WTC11 (cell line): ENCODE measurements around the gene KIF6. TPM values are rescaled to one million over a fixed set of nuclear protein-coding genes. Genes with fewer than 3 reads are reported as not detected.

Source experiments
- ATAC-seq: fragments of 200-7000 bp; cut with Tn5 transposase; 2 replicates; pipeline ENCODE4 v1.10.0; 2021; ENCODE audit warnings: mild to moderate bottlenecking, moderate library complexity
- CTCF ChIA-PET: fragments of 300-600 bp; sonication (Branson Sonifier 250); formaldehyde crosslinking; loops from one replicate; lab custom pipeline; 2021; ENCODE audit warnings: antibody characterized with exemption; lab: Charles Lee
- POLR2A ChIA-PET: fragments of 350-600 bp; sonication (Branson Sonifier 250); formaldehyde crosslinking; loops from one replicate; lab custom pipeline; 2021; ENCODE audit warnings: antibody characterized with exemption; lab: Charles Lee
- DNase-seq: peaks from one replicate; pipeline ENCODE4 v3.0.0; 2021; ENCODE audit warnings: low spot score
- H3K27ac Mint-ChIP-seq: 2 replicates; pipeline ENCODE4 v1.8.0; 2021; ENCODE audit warnings: mixed read lengths
- H3K27me3 Mint-ChIP-seq: 2 replicates; pipeline ENCODE4 v1.8.0; 2021; ENCODE audit warnings: low read depth, mild to moderate bottlenecking, moderate library complexity, mixed read lengths
- H3K36me3 Mint-ChIP-seq: 2 replicates; pipeline ENCODE4 v1.8.0; 2021; ENCODE audit warnings: mixed read lengths
- H3K4me1 Mint-ChIP-seq: 2 replicates; pipeline ENCODE4 v1.8.0; 2022; ENCODE audit warnings: mixed read lengths
- H3K4me3 Mint-ChIP-seq: 2 replicates; pipeline ENCODE4 v1.8.0; 2021; ENCODE audit warnings: mild to moderate bottlenecking, moderate library complexity, mixed read lengths
- H3K9me3 Mint-ChIP-seq: 2 replicates; pipeline ENCODE4 v1.8.0; 2021; ENCODE audit warnings: mixed read lengths
- GRHL2 ChIP-seq: fragments of 250-450 bp; sonication (Bioruptor Pico); IDR thresholded peaks from 2 replicates; pipeline ENCODE4 v1.8.0; 2022; ENCODE audit warnings: mild to moderate bottlenecking, moderate library complexity; ENCODE audit not compliant: insufficient replicate concordance, severe bottlenecking
- JUN ChIP-seq: sonication (generic); formaldehyde crosslinking; IDR thresholded peaks from 2 replicates; pipeline ENCODE4 v1.8.0; 2023; ENCODE audit warnings: mild to moderate bottlenecking, missing genetic modification reagents
- NFE2L1 ChIP-seq: sonication (generic); formaldehyde crosslinking; IDR thresholded peaks from 2 replicates; pipeline ENCODE4 v1.8.1; 2023; ENCODE audit warnings: missing genetic modification reagents
- SP1 ChIP-seq: sonication (generic); formaldehyde crosslinking; conservative IDR thresholded peaks from 2 replicates; pipeline ENCODE4 v1.8.1; 2022; ENCODE audit warnings: missing genetic modification reagents
- TEAD1 ChIP-seq: sonication (generic); formaldehyde crosslinking; IDR thresholded peaks from 2 replicates; pipeline ENCODE4 v1.8.0; 2022; ENCODE audit warnings: mild to moderate bottlenecking, missing genetic modification reagents
- ZNF416 ChIP-seq: fragments of 250-450 bp; sonication (Bioruptor Pico); IDR thresholded peaks from 2 replicates; pipeline ENCODE4 v1.9.0; 2021; ENCODE audit warnings: mild to moderate bottlenecking, inconsistent platforms
- ZNF671 ChIP-seq: fragments of 250-450 bp; sonication (Bioruptor Pico); IDR thresholded peaks from 2 replicates; pipeline ENCODE4 v1.8.0; 2021; ENCODE audit warnings: mild to moderate bottlenecking
- total RNA-seq: library from RNA; stranded (reverse); gene quantifications from 3 replicates; pipeline ENCODE4 v1.2.3, GENCODE V29; 2021
- TF ChIP-seq, protein P1 (sequence below): sonication (generic); formaldehyde crosslinking; IDR thresholded peaks from 2 replicates; pipeline ENCODE4 v1.8.0; 2022; ENCODE audit warnings: mild to moderate bottlenecking, missing genetic modification reagents
- TF ChIP-seq, protein P2 (sequence below): sonication (generic); formaldehyde crosslinking; IDR thresholded peaks from 2 replicates; pipeline ENCODE4 v1.8.0; 2023; ENCODE audit warnings: missing genetic modification reagents
- TF ChIP-seq, protein P3 (sequence below): sonication (generic); formaldehyde crosslinking; IDR thresholded peaks from 2 replicates; pipeline ENCODE4 v1.8.1; 2023; ENCODE audit warnings: mild to moderate bottlenecking, missing genetic modification reagents
- TF ChIP-seq, protein P4 (sequence below): fragments of 250-450 bp; sonication (Bioruptor Pico); IDR thresholded peaks from 2 replicates; pipeline ENCODE4 v1.9.0; 2021; ENCODE audit warnings: mild to moderate bottlenecking
- TF ChIP-seq, protein P5 (sequence below): fragments of 250-450 bp; sonication (Bioruptor Pico); IDR thresholded peaks from 2 replicates; pipeline ENCODE4 v1.9.0; 2021; ENCODE audit warnings: mild to moderate bottlenecking
- TF ChIP-seq, protein P6 (sequence below): sonication (generic); formaldehyde crosslinking; IDR thresholded peaks from 2 replicates; pipeline ENCODE4 v1.8.1; 2022; ENCODE audit warnings: low read depth, mild to moderate bottlenecking, moderate library complexity, missing genetic modification reagents, borderline replicate concordance
- TF ChIP-seq, protein P7 (sequence below): sonication (generic); formaldehyde crosslinking; IDR thresholded peaks from 2 replicates; pipeline ENCODE4 v1.8.1; 2023; ENCODE audit warnings: mild to moderate bottlenecking, missing genetic modification reagents, moderate library complexity
- TF ChIP-seq, protein P8 (sequence below): sonication (generic); formaldehyde crosslinking; IDR thresholded peaks from 2 replicates; pipeline ENCODE4 v1.8.0; 2023; ENCODE audit warnings: missing genetic modification reagents, mild to moderate bottlenecking, borderline replicate concordance

The KIF6 gene
- total RNA-seq, 1 experiment from 2014 or later = 0.57 TPM

DNA sequence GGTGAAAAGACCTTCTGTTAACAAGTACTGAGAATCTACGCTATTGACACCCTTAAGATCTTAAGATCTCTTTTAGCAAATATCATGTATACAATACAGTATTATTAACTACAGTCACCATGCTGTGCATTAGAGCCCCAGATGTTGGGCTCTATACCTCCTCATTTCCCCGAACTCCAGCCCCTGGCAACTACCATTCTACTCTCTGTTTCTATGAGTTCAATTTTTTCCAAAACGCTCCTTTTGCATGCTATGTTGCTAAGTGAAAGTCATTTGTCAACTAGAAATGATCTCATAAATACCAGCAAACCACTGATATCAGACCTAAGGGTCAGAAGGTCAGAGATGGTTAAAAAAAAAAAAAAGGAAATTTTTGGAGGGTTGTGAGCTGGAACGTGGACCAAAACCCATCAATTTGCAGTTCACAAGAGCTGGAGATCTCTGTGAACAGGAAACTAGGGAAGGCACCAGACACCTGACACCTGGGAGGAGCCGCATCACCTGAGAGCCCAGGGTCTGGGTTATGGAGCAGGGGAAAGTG, 280.7 kb downstream of the KIF6 start:
- 0 out of 2 replicates have a peak, but pooled peaks cover 3% of the 10 kb centered on the region for H3K9me3 Mint-ChIP-seq
- no peaks in the 10 kb centered on the region for H3K36me3 Mint-ChIP-seq
- H3K27me3 Mint-ChIP-seq = no peaks in the 10 kb centered on the region; the same call in 1 of the 2 replicates
- no peak for DNase-seq
- H3K4me1 Mint-ChIP-seq = peaks cover 7% of the 10 kb centered on the region
- no peak overlapping the region for H3K4me3 Mint-ChIP-seq
- ChIA-PET POLR2A (no interaction called here), CTCF (interaction anchor here (0.6 kb wide), 1 partner anchor 83 kb away, joined by 3 read pairs; no protein-coding TSS in a partner anchor)
- no peak overlapping the region for H3K27ac Mint-ChIP-seq
- TF ChIP-seq, protein P1, sequence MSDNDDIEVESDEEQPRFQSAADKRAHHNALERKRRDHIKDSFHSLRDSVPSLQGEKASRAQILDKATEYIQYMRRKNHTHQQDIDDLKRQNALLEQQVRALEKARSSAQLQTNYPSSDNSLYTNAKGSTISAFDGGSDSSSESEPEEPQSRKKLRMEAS = no peak
- no peak for TF ChIP-seq ZNF416 (CRISPR knock-in tag)
- no peak for TF ChIP-seq JUN
- no peak for TF ChIP-seq TEAD1 (CRISPR knock-in tag)
- TF ChIP-seq GRHL2 (CRISPR knock-in tag) = no peak
- TF ChIP-seq, protein P2, sequence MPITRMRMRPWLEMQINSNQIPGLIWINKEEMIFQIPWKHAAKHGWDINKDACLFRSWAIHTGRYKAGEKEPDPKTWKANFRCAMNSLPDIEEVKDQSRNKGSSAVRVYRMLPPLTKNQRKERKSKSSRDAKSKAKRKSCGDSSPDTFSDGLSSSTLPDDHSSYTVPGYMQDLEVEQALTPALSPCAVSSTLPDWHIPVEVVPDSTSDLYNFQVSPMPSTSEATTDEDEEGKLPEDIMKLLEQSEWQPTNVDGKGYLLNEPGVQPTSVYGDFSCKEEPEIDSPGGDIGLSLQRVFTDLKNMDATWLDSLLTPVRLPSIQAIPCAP = no peak
- no peak for TF ChIP-seq NFE2L1 (CRISPR knock-in tag)
- TF ChIP-seq, protein P3, sequence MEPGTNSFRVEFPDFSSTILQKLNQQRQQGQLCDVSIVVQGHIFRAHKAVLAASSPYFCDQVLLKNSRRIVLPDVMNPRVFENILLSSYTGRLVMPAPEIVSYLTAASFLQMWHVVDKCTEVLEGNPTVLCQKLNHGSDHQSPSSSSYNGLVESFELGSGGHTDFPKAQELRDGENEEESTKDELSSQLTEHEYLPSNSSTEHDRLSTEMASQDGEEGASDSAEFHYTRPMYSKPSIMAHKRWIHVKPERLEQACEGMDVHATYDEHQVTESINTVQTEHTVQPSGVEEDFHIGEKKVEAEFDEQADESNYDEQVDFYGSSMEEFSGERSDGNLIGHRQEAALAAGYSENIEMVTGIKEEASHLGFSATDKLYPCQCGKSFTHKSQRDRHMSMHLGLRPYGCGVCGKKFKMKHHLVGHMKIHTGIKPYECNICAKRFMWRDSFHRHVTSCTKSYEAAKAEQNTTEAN (CRISPR knock-in tag) = no peak
- TF ChIP-seq, protein P4, sequence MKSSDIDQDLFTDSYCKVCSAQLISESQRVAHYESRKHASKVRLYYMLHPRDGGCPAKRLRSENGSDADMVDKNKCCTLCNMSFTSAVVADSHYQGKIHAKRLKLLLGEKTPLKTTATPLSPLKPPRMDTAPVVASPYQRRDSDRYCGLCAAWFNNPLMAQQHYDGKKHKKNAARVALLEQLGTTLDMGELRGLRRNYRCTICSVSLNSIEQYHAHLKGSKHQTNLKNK (CRISPR knock-in tag) = no peak
- TF ChIP-seq, protein P5, sequence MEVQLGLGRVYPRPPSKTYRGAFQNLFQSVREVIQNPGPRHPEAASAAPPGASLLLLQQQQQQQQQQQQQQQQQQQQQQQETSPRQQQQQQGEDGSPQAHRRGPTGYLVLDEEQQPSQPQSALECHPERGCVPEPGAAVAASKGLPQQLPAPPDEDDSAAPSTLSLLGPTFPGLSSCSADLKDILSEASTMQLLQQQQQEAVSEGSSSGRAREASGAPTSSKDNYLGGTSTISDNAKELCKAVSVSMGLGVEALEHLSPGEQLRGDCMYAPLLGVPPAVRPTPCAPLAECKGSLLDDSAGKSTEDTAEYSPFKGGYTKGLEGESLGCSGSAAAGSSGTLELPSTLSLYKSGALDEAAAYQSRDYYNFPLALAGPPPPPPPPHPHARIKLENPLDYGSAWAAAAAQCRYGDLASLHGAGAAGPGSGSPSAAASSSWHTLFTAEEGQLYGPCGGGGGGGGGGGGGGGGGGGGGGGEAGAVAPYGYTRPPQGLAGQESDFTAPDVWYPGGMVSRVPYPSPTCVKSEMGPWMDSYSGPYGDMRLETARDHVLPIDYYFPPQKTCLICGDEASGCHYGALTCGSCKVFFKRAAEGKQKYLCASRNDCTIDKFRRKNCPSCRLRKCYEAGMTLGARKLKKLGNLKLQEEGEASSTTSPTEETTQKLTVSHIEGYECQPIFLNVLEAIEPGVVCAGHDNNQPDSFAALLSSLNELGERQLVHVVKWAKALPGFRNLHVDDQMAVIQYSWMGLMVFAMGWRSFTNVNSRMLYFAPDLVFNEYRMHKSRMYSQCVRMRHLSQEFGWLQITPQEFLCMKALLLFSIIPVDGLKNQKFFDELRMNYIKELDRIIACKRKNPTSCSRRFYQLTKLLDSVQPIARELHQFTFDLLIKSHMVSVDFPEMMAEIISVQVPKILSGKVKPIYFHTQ (CRISPR knock-in tag) = no peak
- TF ChIP-seq, protein P6, sequence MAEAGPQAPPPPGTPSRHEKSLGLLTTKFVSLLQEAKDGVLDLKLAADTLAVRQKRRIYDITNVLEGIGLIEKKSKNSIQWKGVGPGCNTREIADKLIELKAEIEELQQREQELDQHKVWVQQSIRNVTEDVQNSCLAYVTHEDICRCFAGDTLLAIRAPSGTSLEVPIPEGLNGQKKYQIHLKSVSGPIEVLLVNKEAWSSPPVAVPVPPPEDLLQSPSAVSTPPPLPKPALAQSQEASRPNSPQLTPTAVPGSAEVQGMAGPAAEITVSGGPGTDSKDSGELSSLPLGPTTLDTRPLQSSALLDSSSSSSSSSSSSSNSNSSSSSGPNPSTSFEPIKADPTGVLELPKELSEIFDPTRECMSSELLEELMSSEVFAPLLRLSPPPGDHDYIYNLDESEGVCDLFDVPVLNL (CRISPR knock-in tag) = no peak
- TF ChIP-seq ZNF671 (CRISPR knock-in tag) = no peak
- TF ChIP-seq SP1 = no peak
- TF ChIP-seq, protein P7, sequence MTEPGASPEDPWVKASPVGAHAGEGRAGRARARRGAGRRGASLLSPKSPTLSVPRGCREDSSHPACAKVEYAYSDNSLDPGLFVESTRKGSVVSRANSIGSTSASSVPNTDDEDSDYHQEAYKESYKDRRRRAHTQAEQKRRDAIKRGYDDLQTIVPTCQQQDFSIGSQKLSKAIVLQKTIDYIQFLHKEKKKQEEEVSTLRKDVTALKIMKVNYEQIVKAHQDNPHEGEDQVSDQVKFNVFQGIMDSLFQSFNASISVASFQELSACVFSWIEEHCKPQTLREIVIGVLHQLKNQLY (CRISPR knock-in tag) = no peak
- TF ChIP-seq, protein P8, sequence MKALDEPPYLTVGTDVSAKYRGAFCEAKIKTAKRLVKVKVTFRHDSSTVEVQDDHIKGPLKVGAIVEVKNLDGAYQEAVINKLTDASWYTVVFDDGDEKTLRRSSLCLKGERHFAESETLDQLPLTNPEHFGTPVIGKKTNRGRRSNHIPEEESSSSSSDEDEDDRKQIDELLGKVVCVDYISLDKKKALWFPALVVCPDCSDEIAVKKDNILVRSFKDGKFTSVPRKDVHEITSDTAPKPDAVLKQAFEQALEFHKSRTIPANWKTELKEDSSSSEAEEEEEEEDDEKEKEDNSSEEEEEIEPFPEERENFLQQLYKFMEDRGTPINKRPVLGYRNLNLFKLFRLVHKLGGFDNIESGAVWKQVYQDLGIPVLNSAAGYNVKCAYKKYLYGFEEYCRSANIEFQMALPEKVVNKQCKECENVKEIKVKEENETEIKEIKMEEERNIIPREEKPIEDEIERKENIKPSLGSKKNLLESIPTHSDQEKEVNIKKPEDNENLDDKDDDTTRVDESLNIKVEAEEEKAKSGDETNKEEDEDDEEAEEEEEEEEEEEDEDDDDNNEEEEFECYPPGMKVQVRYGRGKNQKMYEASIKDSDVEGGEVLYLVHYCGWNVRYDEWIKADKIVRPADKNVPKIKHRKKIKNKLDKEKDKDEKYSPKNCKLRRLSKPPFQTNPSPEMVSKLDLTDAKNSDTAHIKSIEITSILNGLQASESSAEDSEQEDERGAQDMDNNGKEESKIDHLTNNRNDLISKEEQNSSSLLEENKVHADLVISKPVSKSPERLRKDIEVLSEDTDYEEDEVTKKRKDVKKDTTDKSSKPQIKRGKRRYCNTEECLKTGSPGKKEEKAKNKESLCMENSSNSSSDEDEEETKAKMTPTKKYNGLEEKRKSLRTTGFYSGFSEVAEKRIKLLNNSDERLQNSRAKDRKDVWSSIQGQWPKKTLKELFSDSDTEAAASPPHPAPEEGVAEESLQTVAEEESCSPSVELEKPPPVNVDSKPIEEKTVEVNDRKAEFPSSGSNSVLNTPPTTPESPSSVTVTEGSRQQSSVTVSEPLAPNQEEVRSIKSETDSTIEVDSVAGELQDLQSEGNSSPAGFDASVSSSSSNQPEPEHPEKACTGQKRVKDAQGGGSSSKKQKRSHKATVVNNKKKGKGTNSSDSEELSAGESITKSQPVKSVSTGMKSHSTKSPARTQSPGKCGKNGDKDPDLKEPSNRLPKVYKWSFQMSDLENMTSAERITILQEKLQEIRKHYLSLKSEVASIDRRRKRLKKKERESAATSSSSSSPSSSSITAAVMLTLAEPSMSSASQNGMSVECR (CRISPR knock-in tag) = no peak
- ATAC-seq = peak; percentile 64
